Kidney capillary endothelial cell (primary cell): ENCODE data around the gene AHNAK2.
"Not testable (repeated sequence)": the region's sequence is repeated elsewhere in the genome, so short reads cannot be mapped to it uniquely, and the experiment has no call there.

Experiments used
- DNase-seq: peaks from one replicate; pipeline ENCODE4 v3.0.0-alpha.2; 2018; ENCODE audit warnings: low spot score

Gene AHNAK2

DNA sequence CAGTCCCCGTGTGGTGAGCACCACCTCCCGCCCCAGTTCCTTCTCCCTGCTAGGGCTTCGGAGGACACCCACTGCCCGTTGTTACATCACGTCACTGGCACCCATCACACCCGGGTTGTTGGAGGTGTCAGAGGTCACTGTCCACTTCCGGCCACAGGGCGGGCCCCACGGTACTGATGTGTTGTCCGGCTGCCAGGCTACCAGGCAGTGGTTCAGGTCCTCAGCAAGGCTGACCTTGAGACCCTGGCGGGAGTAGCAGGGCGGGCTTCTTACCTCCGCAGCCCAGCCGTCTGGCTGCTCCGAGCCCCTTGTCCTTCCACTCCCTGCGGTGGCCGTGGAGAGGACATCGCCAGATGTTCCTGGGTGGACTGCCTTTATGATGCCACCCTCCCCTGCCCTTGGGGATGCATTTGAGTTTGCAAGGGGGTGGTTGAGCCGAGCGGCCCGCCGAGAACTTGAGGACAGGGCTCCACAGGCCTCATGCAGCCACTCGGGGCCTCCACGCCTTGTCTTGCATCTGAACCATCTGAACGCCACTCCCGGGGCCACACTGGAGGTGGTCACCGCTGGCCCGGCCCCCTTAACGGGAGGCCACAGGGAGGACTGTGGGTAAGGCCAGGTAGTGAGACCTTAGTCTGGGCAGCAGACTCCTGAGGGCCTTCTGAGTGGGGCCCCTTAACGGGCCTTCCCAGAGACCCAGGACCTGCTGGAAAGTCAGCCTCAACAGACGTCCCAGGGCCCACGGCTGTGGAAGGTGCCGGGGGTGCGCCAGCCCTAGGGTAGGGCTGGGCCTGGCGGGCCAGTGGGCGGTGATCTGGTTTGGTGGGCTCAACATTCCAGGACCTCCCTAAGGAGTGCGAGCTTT lies 80.6 kb downstream of the AHNAK2 start:
- no peak for DNase-seq

DNA sequence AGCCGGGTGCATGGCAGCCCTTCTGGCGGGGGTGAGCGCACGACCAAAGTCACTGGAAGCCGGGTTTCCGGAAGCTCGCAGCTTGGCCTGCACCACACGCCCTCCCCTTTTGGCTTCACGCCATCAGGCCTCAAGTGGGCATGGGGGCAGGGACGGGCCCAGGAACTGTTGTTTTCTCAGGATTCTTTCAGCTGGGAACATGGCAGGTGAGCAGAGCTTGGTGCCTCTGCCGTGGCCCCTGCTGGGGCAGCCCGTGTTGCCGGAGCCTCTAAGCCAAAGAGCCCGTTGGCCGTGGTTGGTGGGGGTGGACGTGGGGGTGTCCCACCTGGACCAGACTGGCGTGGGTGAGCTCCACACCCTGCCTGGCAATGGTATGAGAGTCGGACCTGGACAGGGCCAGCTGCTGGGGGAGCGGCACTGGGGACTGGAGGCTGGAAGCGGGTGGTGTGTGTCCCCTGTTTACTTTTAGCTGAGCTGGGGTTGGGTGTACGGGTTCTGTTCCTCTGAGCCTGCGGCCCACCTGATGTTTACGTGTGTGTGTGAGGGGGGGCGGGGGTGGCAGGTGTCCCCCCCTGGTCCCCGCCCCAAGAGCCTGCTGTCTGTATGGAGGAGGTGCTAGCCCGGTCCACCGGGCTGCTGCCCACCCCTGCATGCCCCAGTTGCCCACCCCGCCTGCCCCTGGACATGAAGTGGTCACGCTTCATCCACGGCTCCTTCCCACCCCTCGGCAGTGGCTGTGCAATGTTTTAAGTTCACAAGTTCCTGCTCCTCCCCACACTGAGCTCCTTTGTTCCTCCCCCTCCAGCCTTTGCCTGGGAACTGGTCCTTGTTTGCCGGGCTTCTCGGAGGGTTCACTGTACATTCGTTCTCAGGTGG lies 82.2 kb downstream of the AHNAK2 start:
- DNase-seq: no peak

DNA sequence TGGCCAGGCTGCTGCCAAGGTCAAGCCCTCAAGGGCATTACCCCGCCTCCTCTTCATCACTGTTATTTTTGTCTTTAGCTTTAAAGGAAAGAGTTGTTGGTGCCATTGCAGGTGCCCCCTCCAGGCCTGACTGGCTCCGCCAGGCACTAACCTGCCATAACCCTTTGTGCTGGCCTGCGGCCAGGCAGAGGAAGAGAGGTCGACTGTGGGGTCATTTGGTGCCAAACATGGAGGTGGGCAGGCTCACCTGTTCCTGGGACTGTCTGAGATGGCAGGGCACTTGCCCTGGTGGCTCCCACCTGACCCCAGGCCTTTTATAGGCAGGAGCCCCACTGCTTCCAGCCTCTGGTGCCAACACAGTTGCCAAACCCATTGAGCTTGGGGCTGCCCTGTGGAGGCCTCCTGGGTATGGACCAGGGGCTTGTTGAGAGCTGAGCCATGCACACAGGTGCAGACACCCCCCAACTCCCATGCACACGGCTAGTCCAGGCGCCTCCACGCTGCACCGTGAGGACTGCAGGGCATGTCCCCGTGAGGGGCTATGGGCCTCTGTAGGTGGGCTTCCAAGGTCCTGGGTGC lies 82.9 kb downstream of the AHNAK2 start:
- no peak for DNase-seq

DNA sequence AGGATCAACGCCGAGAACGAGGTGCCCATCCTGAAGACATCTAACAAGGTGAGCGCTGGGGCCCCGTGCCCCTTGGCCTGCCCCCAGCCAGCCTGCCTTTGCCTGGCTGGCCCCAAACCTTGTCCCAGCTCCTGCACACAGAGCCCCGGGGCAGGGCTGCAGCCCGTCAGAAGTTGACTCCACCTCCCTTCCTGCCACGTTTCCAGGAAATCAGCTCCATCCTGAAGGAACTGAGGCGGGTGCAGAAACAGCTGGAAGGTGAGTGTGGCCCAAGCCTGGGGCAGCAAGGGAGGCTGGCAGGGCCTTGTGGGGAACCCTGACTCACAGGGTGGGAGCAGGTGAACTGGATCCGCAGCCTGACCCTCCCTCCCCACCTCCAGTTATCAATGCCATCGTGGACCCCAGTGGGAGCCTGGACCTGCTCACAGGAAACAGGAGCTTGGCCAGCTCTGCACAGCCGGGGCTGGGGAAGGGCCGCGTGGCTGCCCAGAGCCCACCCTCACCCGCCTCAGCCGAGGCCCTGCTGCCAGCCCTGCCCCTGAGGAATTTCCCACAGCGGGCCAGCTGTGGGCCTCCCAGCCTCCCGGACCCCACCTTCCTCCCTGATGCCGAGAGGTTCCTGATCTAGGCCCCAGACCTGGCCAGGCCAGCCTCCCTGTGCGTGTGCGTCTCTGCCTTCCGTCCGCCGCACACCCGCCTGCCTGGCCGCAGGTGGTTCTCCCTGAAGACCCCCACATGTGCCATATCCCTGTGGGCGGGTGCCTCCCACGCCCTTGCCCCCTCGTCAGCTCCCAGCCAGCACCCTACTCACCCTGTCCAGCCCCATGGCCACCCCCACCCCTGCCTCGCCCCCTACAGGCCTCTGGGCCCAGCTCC lies 83.6 kb downstream of the AHNAK2 start:
- peak; percentile 21 for DNase-seq

DNA sequence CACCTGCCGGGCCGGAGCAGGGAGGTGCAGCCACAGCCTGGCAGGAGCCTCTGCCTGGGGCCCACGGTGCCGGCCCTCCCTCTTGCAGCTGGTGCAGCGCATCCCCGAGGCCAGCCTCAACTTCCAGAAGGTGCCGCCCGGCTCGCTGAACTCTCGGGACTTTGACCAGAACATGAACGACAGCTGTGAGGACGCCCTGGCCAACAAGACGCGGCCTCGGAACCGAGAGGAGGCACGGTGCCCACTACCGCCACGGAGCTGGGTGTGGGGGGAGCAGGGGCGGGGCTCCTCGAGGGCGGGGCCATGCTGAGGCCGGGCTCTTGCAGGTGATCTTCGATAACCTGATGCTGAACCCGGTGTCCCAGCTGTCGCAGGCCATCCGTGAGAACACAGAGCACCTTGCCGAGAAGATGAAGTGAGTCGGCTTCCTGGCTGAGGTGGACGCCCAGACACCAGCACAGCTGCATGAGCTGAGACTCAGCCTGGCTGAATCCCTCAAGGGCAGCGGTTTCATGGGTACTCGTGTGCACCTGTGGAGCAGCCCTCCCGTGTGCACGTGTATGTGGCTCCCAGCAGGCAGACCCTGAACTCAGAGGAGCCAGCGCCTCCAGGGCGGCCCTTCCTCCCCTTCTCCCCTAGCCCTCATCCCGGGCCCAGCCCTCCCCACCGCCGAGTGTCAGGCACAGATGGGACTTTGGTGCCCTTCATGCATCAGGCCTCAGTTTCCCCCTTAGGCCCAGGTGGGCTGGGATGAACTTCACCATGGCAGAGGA lies 84.6 kb downstream of the AHNAK2 start:
- no peak for DNase-seq

DNA sequence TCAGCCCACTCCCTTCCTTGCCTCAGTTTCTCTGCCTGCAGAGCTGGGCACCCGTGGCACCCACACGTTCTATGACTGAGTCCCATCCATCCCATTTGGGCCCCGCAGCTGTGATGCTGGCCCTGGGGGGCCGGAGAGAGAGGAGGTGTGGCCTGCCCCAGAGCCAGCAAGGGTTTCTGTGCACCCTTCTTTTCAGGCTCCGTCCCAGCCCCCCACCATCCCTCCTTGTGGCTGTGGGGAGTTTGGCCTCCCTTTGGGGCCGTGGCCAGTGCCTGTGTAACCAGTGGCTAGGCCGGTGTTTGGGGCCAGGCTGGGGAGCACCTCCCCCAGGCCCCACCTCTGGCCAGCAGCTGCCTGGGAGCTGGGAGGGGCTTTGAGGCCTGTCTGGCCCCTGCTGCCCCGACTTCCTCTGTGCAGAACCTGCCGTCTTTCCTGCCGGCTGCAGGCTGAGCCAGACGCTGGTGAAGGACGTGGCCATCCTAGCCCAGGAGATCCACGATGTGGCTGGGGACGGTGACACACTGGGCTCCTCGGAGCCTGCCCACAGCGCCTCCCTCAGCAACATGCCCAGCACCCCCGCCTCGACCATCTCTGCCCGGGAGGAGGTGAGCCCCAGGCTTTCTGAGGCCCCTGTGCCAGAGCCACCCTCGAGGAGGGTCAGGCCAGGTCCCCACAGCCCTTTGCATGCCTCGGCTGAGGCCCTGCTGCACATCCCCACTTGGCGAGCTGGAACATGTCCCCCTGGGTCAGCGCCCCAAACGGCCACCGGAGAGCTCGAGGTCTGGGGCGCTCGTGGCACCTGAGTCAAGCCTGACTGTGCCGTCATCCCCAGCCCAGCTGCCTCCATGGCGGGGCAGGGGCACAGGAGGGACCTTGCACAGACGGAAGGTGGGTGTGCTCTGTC lies 85.4 kb downstream of the AHNAK2 start:
- DNase-seq: no peak

DNA sequence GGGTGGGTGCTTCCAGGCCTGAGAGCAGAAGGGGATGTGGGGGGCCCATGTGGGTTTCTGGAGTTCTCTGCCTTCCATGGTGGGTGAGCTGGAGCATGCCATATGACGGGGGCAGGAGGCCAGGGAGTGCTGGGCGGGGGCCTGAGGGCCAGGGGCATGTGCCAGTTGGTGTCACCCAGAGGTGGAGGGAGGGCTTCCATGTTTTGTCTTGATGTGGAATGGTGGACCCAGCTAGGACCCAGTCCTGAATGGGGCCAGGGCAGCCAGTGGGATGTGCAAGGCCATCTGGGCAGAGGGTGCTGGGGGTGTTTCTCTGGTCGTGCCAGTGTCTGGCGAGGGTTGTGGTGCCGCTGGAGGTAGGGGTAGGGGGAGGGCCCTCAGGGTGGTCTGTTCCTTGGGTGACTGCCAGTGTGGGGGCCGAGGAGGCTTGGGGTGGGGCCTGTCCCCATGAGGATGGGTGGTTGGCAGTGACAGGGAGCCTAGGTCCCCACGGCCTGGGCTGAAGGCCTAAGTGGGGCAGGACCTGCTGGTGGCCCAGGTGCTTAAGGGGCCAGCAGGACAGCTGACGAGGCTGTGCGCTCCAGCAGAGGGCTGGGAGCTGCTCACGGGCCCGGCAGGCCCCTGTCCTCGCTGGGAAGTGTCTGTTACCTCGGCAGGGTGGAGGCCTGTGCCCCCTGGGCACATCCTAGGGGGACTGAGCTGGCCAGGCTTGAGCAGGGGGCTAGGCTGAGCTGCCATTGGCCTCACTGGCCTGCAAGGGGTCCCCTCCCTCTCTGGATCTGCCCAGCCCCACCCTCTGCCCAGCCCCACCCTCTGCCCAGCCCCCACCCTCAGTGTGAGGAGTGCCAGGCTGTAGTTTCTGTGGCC lies 86.3 kb downstream of the AHNAK2 start:
- no peak for DNase-seq

DNA sequence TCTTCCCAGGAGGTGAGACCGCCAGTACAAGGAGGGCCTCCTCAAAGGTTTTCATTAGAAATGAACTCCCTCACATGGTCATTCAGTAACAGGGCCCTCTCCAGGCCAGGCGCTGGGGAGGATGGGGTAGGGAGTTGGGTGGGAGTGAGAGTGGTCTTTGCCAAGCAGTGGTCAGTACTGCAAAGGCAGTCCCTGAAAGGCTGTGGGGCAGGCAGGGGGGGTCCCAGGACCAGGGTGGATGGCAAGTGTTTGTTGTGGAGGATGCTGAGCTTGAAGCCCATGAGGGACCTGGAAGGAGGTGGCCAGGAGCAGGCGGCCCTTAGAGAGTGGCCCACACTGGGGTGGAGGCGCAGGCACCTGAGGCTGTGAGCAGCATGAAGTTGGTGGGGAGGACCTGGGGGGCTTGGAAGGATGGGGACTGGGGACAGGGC lies 87.0 kb downstream of the AHNAK2 start:
- DNase-seq: no peak

DNA sequence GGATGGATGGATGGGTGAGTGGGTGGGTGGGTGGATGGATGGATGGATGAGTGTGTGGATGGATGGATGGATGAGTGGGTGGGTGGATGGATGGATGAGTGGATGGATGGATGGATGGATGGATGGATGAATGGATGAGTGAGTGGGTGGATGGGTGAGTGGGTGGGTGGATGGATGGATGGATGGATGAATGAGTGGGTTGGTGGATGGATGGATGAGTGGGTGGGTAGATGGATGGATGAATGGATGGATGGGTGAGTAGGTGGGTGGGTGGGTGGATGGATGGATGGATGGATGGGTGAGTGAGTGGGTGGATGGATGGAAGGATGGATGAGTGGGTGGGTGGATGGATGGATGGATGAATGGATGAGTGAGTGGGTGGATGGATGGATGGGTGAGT lies 87.9 kb downstream of the AHNAK2 start:
- DNase-seq: not testable (repeated sequence)

DNA sequence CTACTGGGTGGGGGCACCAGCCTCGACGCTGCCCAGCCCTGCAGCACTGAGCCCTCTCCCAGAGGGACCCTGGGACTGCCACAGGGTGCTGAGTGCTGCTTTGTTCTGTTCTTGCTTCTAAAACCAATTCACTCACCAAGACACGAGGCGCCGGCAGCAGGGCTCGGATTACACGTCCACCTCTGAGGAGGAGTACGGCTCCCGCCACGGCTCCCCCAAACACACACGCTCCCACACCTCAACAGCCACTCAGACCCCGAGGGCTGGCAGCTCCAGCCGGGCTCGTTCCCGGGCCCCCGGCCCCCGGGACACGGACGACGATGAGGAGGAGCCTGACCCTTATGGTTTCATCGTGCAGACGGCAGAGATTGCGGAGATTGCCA lies 88.8 kb downstream of the AHNAK2 start:
- no peak for DNase-seq

DNA sequence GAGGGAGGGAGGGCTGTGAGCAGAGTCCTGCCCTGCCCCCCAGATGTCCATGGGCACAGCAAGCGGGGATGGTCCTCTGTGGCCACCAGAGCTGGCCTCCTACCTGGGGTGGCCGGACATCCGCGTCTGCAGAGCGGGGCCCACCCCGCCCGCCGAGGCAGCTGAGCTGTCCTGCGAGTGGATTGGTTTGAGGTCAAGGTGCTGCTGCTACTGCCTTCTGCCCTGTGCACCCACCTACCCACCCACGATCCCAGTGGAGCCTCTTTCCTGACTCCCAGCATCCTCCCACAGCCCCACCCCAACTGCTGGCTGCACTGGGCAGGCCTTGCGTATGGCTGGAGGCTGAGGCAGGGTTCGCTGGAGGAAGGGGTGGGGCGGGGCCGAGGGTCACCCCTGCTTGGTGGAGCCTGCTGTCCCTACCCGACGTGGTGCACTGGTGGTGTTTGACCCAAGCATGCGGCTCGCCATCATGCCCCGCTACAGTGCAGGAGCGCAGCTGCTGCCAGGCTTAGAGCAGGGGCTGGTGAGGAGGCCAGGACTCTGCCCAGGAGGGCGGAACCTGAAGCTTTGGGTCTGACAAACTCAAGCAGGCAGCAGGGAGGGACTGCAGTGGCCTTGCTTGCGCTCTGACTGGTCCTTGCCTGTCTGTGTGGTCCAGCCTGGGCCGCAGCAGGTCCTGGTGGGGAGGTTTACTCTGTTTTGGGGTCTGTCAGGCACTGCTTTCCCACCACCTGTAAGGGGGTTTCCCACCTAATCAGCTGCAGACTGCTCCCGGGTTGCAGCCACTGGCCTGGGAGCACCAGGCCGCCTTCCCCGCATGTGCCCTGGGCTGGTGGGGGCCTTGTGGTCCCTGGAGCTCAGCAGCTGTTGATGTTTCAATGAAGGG lies 89.4 kb downstream of the AHNAK2 start:
- no peak for DNase-seq

DNA sequence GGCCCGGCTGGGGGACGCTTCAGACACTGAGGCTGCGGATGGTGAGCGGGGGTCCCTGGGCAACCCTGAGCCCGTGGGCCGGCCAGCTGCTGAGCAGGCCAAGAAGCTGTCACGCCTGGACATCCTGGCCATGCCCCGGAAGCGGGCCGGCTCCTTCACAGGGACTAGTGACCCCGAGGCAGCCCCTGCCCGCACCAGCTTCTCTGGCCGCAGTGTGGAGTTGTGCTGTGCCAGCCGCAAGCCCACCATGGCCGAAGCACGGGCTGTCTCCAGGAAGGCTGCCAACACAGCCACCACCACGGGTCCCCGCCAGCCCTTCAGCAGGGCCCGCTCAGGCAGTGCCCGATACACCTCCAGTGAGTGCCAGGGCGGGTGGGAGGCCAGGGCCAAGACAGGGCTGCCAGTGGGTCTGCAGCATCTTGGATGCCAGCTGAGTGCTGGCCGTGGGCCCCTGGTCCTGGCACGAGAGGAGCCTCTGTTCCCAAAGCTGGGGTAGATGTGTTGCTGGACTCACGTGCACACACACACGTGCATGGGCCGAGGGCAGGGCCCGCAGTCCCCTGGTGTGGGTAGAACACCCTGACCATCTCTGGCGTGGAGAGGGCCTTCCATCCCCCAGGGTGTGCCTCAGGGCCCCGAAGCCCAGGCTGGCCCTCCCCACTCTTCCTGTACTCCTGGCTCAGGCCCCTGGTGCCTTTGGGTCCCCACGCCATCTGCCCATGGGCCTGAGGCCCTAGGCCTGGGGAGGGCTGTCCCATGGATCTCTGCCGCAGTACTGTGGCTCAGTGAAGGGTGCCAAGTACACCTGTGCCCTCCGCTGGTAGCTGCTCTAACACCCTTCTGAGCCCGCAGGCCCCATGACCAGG lies 90.3 kb downstream of the AHNAK2 start:
- no peak for DNase-seq
